VCaP (cell line): ENCODE data around the gene C6orf89.

Experiments
- H3K27ac ChIP-seq: fragments of 450-650 bp; 2 replicates; pipeline ENCODE4 v1.5.1; 2017
- TF ChIP-seq, protein P1 (sequence below): fragments of 450-650 bp; conservative IDR thresholded peaks from 2 replicates; pipeline ENCODE4 v1.5.1; 2017; ENCODE audit warnings: mild to moderate bottlenecking, moderate library complexity

Gene C6orf89

DNA sequence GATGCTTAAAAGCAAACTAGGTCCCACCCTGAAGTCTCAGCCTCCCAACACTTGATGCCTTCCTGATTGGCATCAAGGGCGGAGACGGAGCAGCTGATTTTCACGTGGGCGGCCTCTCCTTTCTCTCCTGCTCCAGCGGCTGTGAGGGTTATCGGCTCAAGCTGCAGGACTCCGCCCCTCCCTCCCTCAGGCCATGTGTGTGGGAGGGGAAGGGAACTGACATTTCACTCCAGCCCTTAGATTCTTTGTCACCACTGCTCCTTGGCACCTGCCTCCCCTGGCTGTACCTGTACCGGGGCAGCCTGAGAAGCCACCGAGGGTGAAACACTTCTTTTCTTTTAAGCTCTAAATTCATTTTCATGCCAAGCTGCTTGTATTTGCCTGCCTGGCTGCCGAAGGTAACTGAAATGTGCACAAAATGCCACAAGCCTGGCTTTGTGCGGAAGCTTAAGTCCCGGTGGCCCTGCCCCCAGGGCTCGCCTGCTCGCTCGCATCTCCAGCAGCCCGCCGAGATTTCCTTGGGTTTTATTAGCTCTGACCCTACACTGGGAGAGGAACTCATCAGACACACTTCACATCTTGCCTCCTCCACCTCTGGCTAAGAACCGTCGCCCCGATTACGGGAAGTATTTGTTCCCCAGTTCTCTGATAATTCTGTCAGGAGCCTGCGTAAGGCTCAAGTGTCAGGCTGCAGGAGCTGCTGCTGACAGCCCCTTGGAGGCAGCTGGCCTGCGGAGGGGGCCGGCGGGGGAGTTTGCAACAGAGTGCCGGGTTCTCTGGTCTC, 36.9 kb upstream of the C6orf89 start:
- TF ChIP-seq, protein P1, sequence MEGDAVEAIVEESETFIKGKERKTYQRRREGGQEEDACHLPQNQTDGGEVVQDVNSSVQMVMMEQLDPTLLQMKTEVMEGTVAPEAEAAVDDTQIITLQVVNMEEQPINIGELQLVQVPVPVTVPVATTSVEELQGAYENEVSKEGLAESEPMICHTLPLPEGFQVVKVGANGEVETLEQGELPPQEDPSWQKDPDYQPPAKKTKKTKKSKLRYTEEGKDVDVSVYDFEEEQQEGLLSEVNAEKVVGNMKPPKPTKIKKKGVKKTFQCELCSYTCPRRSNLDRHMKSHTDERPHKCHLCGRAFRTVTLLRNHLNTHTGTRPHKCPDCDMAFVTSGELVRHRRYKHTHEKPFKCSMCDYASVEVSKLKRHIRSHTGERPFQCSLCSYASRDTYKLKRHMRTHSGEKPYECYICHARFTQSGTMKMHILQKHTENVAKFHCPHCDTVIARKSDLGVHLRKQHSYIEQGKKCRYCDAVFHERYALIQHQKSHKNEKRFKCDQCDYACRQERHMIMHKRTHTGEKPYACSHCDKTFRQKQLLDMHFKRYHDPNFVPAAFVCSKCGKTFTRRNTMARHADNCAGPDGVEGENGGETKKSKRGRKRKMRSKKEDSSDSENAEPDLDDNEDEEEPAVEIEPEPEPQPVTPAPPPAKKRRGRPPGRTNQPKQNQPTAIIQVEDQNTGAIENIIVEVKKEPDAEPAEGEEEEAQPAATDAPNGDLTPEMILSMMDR, result no peak
- peak overlapping the region; percentile 28; the same call in 1 of the 2 replicates for H3K27ac ChIP-seq

DNA sequence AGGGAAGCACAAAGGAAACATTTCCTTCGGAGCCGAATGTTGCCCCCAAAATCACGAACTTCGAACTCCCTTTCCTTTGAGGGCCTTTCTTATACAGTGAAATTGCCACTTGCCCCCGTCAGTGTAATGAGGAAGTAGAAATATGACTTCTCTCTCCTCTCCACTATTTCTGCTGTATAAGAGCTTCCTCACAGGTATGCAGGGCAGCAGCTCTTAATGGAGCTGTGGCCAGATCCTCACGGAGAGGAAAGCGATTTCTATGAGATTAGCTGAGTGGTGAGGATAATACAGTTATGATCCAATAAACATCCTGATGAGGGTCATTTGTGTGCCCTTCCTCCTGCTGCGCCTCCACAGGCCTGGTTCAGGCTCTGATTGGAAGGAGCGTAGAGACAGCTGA, 35.7 kb upstream of the C6orf89 start:
- no peak overlapping the region for H3K27ac ChIP-seq
- TF ChIP-seq, protein P1, result no peak

DNA sequence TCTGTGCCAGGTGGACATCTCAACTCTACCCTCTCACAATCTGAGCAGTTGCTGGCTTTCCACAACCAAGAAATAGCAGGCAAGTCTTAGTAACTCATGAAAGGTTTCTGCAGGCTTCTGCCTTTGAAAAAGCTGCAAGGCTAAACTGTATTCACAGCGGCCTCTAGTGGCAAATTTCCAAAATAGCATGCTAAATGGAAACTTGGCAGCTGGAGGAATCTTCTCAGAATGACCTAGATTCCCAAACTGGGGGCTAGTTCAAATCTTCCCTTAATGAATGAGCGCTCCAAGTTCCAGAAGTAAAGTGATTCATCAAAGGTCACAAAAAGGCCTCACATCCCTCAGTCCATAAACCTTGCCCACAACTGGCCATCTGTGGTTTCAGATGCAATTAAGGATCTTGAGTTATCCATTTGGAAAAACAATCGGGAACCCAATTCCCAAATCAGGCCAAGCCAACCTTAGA, 34.6 kb upstream of the C6orf89 start:
- TF ChIP-seq, protein P1, result peak; percentile 86
- H3K27ac ChIP-seq, result no peak overlapping the region

DNA sequence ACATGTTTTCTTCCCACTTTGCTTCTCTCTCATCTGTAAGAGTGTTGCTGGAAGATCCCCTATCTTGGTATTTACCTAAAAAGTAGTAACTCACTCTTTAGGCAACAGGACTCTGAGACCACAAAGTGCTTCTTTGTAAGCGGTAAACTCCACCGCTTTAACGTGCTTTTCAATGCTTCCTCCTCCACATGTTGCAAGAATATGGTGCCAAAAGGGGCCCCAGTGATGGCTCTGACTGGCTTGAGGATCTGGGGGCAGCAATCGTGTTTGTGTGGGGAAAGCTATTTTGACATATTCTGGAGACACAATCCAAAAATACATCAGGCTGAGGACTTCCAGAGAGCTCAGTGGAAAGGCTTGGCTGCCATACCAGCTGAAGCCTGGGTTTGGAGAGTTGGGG, 34.1 kb upstream of the C6orf89 start:
- TF ChIP-seq, protein P1, result no peak

DNA sequence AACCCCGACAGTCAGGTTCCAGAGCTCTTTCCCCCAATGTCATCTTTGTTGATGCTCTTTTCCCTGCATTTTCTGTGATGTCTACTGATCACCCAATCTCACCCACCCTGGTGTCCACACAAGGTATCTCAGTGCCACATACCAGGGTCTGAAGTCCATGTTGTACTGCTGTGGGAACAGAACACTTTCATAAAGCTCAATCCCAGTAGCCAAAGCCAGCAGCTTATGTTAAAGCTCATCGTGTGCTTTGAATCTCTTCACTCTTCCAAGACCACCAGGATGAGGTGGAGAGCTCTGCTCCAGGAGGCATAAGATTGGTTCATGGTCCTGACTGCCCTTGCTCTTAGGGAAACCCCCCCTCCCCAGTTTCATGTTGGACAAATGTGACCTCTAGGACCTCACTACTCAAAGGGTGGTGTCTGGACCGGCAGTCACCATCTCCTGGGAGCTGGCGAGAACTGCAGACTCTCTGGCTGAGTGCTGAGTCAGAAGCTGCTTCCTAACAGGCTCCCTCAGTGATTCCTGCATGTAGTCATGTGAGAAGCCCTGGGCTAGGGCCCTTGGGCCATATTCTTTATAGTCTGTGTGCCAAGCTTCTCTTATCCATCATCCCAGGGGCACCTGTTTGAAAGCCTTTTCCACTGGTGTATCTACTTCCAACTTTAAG, 33.1 kb upstream of the C6orf89 start:
- H3K27ac ChIP-seq, result no peak overlapping the region
- TF ChIP-seq, protein P1, result no peak

More for the DNA sequence above, 34.1 kb upstream of the C6orf89 start:
- H3K27ac ChIP-seq, result no peak overlapping the region

DNA sequence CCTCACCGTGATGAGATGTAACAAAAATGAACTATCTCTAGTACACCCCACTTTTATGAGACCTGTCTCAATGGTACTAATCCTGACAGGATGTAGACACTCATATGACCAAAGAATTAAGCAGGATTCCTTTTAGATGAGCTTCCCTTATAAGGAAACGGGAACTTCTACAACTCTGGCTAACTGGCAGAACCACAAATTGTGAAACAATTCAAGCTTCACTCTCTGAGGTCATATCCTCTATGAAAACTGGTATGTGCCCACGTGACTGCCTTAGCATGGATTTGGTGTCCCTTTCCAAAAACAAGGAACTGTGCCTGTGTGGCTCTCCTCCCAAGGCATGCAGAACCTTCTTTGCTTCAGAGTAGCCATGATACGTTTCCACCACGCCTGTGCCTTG, 32.4 kb upstream of the C6orf89 start:
- TF ChIP-seq, protein P1, result no peak
- no peak overlapping the region for H3K27ac ChIP-seq

DNA sequence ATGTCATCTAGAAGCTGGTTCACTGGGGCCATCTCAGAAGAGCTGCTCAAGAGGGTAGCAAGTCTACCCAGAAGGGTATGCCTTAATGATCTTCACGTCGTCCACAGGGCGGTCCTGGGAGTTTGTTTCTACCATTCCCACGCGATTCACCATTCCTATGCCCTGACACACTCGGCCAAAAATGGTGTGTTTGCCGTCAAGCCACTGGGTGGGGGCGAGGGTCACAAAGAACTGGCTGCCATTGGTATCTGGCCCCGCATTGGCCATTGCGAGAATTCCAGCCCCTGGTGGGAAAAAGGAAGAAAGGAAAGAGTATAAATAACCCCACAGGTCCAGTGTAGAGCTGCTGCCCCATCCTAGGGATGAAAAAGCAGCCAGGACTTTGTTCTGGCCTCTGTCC, 30.0 kb upstream of the C6orf89 start:
- no peak overlapping the region for H3K27ac ChIP-seq
- TF ChIP-seq, protein P1, result no peak
